ENCODE data around the gene YKT6.

YKT6 gene

DNA sequence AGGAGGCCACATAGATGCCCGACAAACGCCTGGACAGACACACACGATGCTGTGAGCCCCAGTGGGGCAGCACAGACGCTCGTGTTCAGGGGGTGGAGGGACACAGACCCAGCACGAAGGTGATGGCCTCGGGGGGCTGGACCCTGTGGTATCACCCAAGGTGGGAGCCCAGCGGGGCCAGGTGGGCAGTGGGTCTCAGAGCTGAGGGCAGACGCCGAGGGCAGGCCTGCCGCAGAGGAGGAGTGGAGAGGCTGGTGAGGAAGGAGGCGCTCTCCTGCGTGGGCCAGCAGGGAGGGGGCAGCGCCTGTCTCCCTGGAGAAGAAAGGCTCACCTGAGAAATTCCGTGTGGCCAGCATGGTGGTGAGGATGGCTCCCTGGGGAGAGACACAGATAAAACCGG, 39.6 kb downstream of the YKT6 start:
- Histone ChIP-seq H3K9me3 (ENCODE audit: low read length) (no peaks in the 10 kb centered on the region), H3K4me3 (ENCODE audit: low read length) (no peak overlapping the region), H2AFZ (ENCODE audit: low read depth, low read length) (no peak overlapping the region), H3K36me3 (ENCODE audit: insufficient read depth, low read length) (no peaks in the 10 kb centered on the region), H3K4me1 (ENCODE audit: insufficient read depth, low read length) (no peaks in the 10 kb centered on the region), H3K27me3 (ENCODE audit: insufficient read depth, low read length) (peaks cover 8% of the 10 kb centered on the region)

GRCh38 chr7:44240983-44241510, 40.3 kb downstream of the YKT6 start:
- Histone ChIP-seq H3K36me3 (ENCODE audit: insufficient read depth, low read length) (no peaks in the 10 kb centered on the region), H3K4me1 (ENCODE audit: insufficient read depth, low read length) (no peaks in the 10 kb centered on the region), H2AFZ (ENCODE audit: low read depth, low read length) (no peak overlapping the region), H3K27me3 (ENCODE audit: insufficient read depth, low read length) (peaks cover 8% of the 10 kb centered on the region), H3K4me3 (ENCODE audit: low read length) (no peak overlapping the region), H3K9me3 (ENCODE audit: low read length) (no peaks in the 10 kb centered on the region)

DNA sequence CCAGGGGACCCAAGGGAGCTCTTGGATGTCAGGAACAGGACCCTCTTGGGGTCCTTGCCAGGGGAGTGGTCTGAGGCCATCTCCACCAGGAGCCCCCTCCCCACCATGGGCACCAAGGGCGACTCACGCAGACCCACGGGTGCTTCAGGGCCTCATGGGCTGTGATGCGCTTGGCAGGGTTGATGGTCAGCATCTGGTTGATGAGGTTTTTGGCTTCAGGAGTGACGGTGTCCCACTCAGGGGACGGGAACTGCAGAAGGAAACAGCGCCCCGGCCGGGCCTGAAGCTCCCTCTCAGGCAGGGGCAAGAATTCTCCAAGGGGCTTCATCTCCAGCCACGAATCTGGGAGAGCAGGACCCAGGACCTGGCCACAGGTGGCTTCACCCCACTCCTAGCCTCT, 41.3 kb downstream of the YKT6 start:
- Histone ChIP-seq H3K36me3 (ENCODE audit: insufficient read depth, low read length) (no peaks in the 10 kb centered on the region), H3K4me3 (ENCODE audit: low read length) (no peak overlapping the region), H3K27me3 (ENCODE audit: insufficient read depth, low read length) (peaks cover 5% of the 10 kb centered on the region), H2AFZ (ENCODE audit: low read depth, low read length) (no peak overlapping the region), H3K9me3 (ENCODE audit: low read length) (no peaks in the 10 kb centered on the region), H3K4me1 (ENCODE audit: insufficient read depth, low read length) (no peaks in the 10 kb centered on the region)

- H3K36me3 ChIP-seq (ENCODE audit: insufficient read depth, low read length): no peaks in the 10 kb centered on the region
- no peaks in the 10 kb centered on the region for H3K9me3 ChIP-seq (ENCODE audit: low read length)
Observed at GRCh38 chr7:44244282-44244681, 43.5 kb downstream of the YKT6 start.

GRCh38 chr7:44246396-44247113, 45.8 kb downstream of the YKT6 start:
- Histone ChIP-seq H3K9me3 (ENCODE audit: low read length) (no peaks in the 10 kb centered on the region), H3K27me3 (ENCODE audit: insufficient read depth, low read length) (peaks cover 7% of the 10 kb centered on the region), H3K36me3 (ENCODE audit: insufficient read depth, low read length) (no peaks in the 10 kb centered on the region), H3K4me1 (ENCODE audit: insufficient read depth, low read length) (no peaks in the 10 kb centered on the region), H3K4me3 (ENCODE audit: low read length) (no peak overlapping the region), H2AFZ (ENCODE audit: low read depth, low read length) (no peak overlapping the region)

More at GRCh38 chr7:44244282-44244681, 43.5 kb downstream of the YKT6 start:
- H3K4me1 ChIP-seq (ENCODE audit: insufficient read depth, low read length): no peaks in the 10 kb centered on the region
- H2AFZ ChIP-seq (ENCODE audit: low read depth, low read length): no peak overlapping the region
- peaks cover 5% of the 10 kb centered on the region for H3K27me3 ChIP-seq (ENCODE audit: insufficient read depth, low read length)
- no peak overlapping the region for H3K4me3 ChIP-seq (ENCODE audit: low read length)

- Histone ChIP-seq H3K4me3 (ENCODE audit: low read length) (no peak overlapping the region), H2AFZ (ENCODE audit: low read depth, low read length) (no peak overlapping the region), H3K9me3 (ENCODE audit: low read length) (no peaks in the 10 kb centered on the region), H3K27me3 (ENCODE audit: insufficient read depth, low read length) (peaks cover 4% of the 10 kb centered on the region), H3K4me1 (ENCODE audit: insufficient read depth, low read length) (no peaks in the 10 kb centered on the region), H3K36me3 (ENCODE audit: insufficient read depth, low read length) (no peaks in the 10 kb centered on the region)
Observed at GRCh38 chr7:44247868-44248651, 47.3 kb downstream of the YKT6 start.

- Histone ChIP-seq H3K9me3 (ENCODE audit: low read length) (no peaks in the 10 kb centered on the region), H3K36me3 (ENCODE audit: insufficient read depth, low read length) (no peaks in the 10 kb centered on the region), H2AFZ (ENCODE audit: low read depth, low read length) (no peak overlapping the region), H3K4me3 (ENCODE audit: low read length) (no peak overlapping the region), H3K4me1 (ENCODE audit: insufficient read depth, low read length) (no peaks in the 10 kb centered on the region), H3K27me3 (ENCODE audit: insufficient read depth, low read length) (peaks cover 2% of the 10 kb centered on the region)
Observed at GRCh38 chr7:44249639-44250234, 49.0 kb downstream of the YKT6 start.

- Histone ChIP-seq H3K27me3 (ENCODE audit: insufficient read depth, low read length) (peaks cover 2% of the 10 kb centered on the region), H3K4me1 (ENCODE audit: insufficient read depth, low read length) (no peaks in the 10 kb centered on the region), H2AFZ (ENCODE audit: low read depth, low read length) (no peak overlapping the region), H3K36me3 (ENCODE audit: insufficient read depth, low read length) (no peaks in the 10 kb centered on the region), H3K4me3 (ENCODE audit: low read length) (no peak overlapping the region), H3K9me3 (ENCODE audit: low read length) (no peaks in the 10 kb centered on the region)
Observed at GRCh38 chr7:44251269-44251668, 50.5 kb downstream of the YKT6 start.

- no peaks in the 10 kb centered on the region for H3K4me1 ChIP-seq (ENCODE audit: insufficient read depth, low read length)
- H3K36me3 ChIP-seq (ENCODE audit: insufficient read depth, low read length): no peaks in the 10 kb centered on the region
- H2AFZ ChIP-seq (ENCODE audit: low read depth, low read length): no peak overlapping the region
- H3K4me3 ChIP-seq (ENCODE audit: low read length): no peak overlapping the region
- H3K27me3 ChIP-seq (ENCODE audit: insufficient read depth, low read length): peaks cover 2% of the 10 kb centered on the region
- H3K9me3 ChIP-seq (ENCODE audit: low read length): no peaks in the 10 kb centered on the region
Observed at GRCh38 chr7:44251881-44252280, 51.1 kb downstream of the YKT6 start.

GRCh38 chr7:44256459-44256858, 55.7 kb downstream of the YKT6 start:
- H3K4me1 ChIP-seq (ENCODE audit: insufficient read depth, low read length): peaks cover 18% of the 10 kb centered on the region
- no peak overlapping the region for H3K4me3 ChIP-seq (ENCODE audit: low read length)
- no peaks in the 10 kb centered on the region for H3K36me3 ChIP-seq (ENCODE audit: insufficient read depth, low read length)
- H3K27me3 ChIP-seq (ENCODE audit: insufficient read depth, low read length): peaks cover 6% of the 10 kb centered on the region
- no peaks in the 10 kb centered on the region for H3K9me3 ChIP-seq (ENCODE audit: low read length)
- no peak overlapping the region for H2AFZ ChIP-seq (ENCODE audit: low read depth, low read length)

DNA sequence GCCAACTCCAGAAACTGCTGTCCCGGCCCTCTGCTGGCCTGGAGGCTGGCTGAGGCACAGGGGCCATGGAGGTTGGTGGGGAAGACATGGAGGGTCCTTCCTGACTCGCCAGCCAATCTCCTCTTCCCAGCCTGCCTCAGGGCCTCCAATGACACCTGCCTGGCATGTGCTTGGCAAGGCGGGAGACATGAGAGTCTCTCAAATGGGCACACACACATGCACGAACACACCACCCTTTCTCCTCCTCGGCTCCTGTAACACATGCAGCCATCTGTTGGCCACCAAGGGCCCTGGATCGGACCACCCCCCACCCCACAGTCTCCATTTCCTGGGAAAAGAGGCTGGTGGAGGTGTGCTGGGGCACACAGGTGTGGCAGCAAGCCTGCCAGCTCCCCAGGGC, 56.4 kb downstream of the YKT6 start:
- Histone ChIP-seq H2AFZ (ENCODE audit: low read depth, low read length) (no peak overlapping the region), H3K27me3 (ENCODE audit: insufficient read depth, low read length) (peaks cover 6% of the 10 kb centered on the region), H3K4me3 (ENCODE audit: low read length) (no peak overlapping the region), H3K36me3 (ENCODE audit: insufficient read depth, low read length) (no peaks in the 10 kb centered on the region), H3K4me1 (ENCODE audit: insufficient read depth, low read length) (peaks cover 18% of the 10 kb centered on the region), H3K9me3 (ENCODE audit: low read length) (no peaks in the 10 kb centered on the region)

DNA sequence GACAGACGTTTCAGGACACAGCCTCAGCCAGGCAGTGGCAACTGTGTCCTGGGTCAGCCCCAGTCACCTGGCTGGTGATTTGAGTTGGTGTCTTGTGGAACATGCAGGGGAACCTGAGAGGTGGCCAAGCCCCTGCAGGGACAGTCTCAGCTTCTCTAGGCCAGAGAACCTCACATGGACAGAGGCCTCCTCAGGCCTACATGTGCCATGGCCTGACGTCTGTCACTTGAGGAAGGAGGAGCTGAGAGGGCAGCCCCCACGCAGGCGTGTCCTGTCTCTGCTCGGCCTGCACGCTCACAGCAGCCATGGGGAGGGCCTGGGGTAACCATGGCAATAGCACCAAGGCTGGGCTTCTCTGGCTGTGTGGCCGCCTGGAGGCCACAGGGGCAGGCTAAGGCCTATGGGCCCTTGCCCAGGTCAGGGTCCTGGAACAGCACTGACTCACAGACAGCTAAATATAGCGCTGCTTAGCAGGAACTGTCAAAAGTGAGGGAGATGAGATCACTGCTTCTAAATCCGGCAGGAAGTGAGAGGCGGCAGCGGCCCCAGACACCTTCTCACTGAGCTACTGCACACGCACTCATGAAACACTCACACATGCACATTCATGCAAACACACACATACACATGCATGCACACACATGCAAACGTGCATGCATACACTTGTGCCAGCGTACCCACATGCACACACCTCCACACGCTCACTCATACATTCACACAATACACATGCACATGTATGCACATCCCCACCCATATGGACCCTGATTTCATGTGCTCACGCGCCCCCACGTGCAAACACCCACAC, 57.0 kb downstream of the YKT6 start:
- Histone ChIP-seq H3K27me3 (ENCODE audit: insufficient read depth, low read length) (peaks cover 8% of the 10 kb centered on the region), H2AFZ (ENCODE audit: low read depth, low read length) (no peak overlapping the region), H3K4me3 (ENCODE audit: low read length) (no peak overlapping the region), H3K9me3 (ENCODE audit: low read length) (no peaks in the 10 kb centered on the region), H3K36me3 (ENCODE audit: insufficient read depth, low read length) (no peaks in the 10 kb centered on the region), H3K4me1 (ENCODE audit: insufficient read depth, low read length) (peaks cover 18% of the 10 kb centered on the region)

Data from neuron (in vitro differentiated cells).